GM21423 (cell line): ENCODE results near the gene ILK.

Experiments used
- ATAC-seq: cut with Tn5 transposase; IDR thresholded peaks from one replicate; pipeline ENCODE4 v1.9.1; 2021; ENCODE audit warnings: mild to moderate bottlenecking, moderate library complexity; ENCODE audit not compliant: unreplicated experiment

Gene ILK

DNA sequence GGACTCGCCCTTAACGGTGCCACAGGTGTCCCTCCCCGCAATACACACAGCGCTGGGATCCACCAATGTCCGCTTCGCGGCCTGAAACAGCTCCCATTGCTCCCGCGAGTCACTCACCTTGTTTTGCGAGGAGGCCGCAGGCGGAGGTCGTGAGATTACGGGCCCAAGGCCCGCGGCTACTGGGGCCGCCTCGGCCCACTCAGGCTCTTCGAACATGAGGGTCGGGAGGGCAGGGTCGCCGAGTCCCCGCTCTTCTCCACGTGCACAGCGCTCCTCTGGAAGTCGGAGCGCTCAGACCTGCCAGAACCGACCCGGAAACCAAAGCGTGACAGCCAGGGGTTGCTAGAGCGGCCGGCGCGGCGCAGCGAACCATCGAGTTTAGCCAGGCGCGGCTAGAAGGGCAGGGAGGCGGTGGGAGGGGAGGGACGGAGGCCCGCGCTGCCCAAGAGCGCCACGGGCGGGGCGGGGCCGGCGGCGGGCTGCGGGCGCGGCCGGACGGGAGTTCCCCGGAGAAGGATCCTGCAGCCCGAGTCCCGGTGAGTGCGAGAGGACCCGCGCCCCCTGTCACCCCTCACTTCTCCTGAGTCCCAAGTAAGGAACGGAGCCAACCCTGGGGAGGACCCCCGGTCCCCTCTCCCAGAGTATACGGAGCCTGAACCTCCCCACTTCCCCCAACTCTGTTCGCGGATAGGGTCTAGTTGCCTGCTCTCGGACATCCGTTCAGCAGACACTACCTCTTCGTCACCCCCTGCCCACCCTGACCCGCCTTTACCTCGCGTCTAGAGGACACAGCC is at the start of gene ILK, which contains the start of gene RRP8:
TSS of gene ILK (plus strand) at position 488 of the 794 bp plus-strand sequence. CDS start 498 bp downstream, outside the sequence.
TSS of gene RRP8 (minus strand) at position 330 of the 794 bp plus-strand sequence. CDS start at position 216, 114 bp downstream.
- ATAC-seq: peak; percentile 67

DNA sequence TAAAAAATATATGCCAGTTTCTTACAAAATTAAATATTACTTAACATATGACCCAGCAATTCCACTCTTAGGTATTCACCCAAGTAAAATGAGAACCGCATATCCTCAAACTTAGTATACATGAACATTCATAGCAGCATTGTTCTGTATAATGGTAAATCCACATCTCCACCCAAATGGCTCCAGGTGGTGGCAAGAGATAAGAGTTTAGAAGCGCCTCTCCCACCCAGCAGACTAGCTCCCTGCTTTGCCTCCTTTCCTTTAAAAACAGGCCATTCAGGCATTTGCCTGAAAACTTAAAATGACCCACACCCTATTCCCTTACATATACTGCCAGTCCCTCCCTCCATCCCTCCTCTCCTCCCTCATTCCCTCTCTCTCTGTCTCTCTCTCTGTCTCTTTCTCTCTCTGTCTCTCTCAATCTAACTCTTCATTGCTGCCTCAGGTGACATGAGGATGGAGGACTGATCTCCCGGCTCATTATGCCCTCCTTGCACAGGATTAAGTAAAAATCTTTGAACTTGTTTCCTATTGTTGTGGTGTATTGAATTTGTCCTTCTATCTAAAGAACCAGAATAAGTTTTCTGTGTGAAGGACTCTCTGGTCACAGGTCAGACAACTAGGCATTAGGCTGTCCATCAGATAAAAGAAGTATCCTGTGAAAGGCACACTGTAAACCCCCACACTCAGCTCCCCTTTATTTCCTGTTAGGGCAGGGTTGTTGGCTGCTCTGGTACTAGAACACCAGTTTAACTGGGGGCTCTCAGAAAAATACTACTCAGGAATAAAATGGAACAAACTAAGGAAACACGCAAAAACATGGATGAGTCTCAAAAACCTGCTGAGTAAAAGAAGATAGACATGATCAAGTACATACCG is 48.5 kb upstream of the ILK start:
- ATAC-seq: no peak

DNA sequence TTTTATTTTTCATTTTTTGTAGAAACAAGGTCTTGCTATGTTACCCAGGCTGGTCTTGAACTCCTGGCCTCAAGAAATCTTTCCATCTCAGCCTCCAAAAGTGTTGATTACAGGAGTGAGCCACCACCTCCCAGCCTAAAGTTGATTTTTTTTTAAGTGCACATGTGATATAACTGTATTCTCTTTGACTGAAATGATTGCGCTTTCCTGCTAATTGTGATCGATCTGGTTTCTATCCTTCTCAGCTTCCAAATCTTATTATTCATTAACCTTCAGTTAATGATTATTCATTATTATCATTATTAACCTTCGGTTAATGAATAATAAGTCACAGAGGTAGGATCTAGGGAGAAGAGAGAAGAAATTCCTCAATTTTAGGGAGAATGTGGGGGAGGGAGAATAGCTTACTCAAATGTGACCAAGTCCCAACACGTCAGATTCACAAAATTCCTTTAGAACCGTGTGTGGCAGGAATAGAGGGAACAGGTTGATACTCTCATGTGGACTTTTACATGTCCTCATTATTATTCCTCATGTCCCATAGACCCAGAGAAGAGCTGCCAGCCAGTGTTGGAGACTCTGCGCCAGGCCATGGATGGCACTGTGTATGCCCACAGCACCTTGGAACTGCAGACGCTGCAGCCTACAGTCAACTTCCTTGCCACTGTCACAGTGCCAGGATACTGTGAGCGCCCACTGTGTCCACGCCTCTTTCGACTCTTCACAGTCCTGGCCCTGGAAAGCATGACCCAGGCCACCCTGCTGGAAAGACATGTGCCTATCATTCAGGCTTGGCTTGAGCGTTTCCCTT is 47.2 kb upstream of the ILK start:
- no peak for ATAC-seq

DNA sequence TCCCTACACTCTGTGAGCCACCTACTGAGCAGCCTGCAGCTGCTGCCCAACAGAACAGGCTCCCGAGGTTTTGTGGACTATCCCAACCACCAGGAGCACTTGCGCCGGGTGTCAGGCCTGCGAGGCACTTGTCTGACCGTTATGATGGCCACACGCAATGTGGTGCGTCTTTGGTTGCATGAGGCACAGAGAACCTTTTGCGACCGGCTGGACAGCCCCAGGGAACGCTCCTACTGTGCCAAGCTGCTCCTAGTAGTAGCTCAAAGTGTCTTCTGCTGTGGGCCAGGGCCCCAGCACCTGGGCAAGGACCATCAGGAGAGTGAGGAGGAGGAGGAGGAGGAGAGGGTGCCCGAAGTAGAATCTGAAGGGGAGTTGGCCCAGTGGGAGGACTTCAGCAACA is 46.5 kb upstream of the ILK start:
- ATAC-seq: no peak

DNA sequence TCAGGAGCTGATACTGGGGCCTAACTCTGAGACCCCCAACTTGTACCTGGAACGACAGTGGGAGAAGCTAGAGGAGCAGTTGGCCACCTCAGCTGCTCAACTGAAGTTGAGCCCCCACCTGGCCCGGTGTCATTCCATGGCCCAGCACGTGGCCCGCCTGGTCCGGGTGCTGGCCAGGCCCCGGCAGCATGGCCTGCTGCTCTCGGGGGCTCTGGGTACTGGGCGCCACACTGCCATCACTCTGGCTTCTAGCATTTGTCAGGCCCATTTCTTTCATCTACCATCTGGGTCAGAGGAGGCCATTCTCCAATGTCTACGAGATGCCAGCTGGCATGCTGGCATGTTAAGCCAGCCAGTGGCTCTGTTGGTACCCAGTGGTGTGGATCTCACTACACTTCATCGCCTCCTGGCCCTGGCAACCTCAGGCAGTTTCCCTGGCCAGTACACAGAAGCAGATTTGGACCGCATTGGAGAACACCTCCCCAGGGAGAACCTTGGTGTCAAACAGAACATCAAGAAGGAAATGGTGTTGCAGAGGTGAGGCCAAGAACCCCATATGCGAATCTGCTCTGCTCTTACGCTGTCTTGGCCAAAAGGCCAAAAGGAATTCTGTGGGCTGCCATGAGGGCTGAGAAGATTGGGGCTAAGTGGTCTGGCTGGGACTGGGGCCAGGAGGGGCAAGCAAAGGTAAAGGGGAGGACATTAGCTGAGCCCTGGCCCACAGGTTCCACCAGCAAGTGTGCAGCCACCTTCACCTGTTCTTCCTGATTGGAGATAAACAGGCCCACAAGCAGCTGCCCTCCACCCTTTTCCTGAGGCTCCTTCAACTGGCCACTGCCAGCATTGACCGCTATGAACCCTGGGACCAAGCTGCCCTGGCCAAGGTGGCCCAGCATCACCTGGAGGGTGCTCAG is 45.6 kb upstream of the ILK start:
- ATAC-seq: no peak

DNA sequence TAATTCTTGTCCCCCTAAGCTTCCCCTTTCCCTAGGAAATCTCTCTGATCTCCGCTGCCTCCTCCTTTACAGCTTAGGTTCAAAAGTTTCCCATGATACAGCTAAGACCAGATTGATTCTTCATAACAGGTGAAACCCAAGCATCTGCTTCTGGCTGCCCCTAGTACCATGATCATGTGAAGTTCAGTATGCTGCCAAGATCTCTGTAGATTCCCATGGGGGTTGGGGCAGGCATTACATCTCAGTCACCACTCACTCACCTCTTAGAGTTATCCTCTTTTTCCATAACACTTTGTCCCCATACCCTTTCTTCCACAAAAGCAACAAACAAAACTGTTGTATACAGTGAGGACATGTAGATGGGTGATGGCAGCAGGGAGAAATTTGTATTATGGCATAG is 44.2 kb upstream of the ILK start:
- ATAC-seq: no peak

DNA sequence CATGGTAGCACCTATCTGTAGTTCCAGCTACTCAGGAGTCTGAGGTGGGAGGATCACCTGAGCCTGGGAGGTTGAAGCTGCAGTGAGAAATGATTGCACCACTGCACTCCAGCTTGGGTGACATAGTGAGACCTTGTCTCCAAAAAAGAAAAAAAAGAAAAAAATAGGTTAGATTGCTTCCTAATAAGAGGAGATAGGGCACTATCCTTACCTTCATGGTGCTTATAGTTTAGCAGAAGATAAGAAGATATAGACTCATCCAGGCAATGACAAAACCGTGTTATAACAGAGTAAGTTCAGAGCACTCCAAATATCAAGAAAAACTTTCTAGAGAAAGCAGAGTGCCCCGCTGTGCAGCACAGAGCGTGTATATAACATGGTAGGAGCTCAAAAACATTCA is 42.3 kb upstream of the ILK start:
- no peak for ATAC-seq

DNA sequence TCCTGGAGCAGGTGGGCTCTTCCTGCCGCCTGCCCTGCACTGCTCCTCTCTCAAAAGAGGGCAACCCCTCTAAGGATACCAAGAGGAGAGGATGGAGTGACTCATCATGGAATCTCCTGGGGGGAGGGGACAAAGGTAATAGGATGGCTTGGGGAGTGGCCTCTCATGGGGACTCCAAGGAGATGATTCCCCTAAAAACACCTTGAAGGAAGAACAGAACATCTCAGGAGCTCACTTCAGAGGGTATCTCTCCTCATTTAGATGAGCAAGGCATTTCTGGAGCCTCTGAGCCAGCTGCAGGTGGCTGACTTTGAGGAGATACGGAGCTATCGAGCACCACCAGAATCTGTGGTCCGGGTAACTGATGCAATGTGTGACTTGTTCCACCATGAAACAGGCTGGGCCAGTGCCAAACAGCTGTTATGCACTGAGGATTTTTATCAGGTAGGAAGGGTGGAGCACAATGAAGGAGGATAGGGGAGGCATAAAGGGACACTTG is 40.4 kb upstream of the ILK start:
- no peak for ATAC-seq

DNA sequence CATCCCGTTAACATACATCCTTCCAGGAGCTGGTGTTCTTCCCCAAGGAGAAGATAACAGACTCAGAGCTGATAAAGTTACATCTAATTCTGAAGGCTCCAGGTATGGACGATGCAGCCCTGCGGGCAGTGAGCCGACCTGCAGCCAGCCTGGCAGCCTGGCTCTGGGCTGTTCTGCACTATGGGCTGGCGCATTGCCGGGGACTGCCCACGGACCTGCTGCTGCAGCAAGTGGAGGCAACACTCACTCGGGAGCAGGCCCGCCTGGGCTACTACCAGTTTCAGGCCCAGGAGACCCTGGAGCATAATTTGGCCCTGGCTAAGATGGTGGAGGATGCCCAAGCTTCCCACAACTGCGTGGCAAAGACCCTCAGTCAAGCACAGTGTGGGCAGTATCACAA is 39.9 kb upstream of the ILK start:
- ATAC-seq: no peak

DNA sequence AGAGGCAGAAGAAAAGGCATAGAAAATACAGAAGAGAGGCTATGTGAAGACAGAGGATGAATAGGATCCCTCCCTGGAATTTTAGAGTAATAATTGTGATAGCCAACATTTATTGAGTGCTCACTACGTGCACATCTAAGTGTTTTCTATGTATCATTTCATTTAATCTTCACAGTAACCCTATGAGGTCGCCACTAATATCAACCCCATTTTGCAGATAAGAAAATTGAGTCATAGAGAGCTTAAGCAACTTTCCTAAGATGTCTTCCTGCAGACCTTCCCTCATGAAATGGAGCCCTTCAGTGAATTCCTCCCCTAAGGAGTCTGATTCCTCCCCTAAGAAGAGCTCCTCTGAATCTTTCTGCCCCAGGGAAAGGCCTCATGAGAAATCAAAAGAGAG is 38.2 kb upstream of the ILK start:
- ATAC-seq: no peak

DNA sequence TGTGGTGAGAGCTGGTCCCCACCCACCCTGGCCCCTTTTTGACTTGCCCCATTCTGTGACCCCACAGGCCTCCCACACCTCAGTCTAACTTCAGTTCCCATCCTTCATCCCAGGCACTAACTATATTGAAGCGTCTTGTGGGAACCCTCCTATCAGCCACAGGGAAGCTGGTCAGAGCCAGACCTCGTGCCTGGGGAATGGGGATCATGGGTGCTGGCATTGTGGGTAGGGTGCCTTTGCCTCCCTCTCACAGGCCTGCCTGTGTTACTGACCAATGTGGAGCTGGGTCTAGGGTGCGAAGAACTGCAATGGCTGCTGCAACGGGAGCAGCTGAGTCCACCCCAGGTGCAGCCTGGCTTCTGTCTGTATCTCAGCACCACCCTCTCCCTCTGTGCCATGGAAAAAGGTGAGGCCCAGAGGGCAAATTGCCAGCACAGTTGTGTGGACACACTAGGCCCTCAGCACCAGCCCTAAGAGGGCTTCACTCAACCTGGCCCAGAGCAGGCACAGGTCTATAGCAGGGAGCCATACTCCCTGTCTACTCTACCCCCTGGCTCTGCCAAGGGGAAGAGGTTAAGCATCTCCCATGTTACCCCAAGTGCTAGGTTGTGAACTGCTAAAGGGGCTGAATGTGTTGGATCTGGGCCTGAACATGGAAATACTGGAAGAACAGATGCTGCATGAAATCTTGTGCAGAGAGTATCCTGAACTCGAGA is 37.4 kb upstream of the ILK start:
- ATAC-seq: no peak

DNA sequence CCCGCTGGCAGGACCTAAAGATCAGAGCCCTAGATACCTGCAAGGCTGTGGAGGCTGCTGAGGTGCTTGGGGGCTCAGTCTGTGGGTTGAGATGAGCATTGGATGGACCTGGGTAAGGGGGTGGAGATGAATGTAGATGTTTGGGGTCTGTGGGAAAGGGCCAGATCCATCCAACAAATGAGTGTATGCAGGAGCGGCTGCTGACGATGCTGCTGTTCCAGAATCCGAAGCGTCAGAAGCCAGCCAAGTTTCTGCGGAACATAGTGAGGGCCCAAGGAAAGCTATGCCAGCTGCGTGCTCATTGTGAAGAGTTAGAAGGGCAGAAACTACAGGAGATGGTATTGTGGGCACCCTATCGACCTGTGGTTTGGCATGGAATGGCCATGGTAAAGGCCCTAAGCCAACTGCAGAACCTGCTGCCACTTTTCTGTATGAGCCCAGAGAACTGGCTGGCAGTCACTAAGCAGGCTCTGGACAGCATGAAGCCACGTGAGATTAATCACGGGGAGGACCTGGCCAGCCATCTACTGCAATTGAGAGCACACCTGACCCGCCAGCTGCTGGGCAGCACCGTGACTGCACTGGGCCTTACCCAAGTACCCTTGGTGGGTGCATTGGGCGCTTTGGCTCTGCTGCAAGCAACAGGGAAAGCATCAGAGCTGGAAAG is 36.7 kb upstream of the ILK start:
- ATAC-seq: no peak

DNA sequence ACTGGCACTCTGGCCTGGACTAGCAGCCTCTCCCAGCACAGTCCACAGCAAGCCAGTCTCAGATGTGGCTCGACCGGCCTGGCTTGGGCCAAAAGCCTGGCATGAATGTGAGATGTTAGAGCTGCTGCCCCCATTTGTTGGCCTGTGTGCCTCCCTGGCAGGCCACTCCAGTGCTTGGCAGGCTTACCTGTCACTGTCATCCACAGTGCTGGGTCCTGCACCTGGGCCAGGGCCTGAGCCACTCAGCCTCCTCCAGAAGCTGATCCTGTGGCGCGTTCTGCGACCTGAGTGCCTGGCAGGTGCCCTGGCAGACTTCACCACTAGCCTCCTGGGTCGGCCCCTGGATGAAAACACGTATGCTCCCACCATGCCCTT is 36.2 kb upstream of the ILK start:
- no peak for ATAC-seq

DNA sequence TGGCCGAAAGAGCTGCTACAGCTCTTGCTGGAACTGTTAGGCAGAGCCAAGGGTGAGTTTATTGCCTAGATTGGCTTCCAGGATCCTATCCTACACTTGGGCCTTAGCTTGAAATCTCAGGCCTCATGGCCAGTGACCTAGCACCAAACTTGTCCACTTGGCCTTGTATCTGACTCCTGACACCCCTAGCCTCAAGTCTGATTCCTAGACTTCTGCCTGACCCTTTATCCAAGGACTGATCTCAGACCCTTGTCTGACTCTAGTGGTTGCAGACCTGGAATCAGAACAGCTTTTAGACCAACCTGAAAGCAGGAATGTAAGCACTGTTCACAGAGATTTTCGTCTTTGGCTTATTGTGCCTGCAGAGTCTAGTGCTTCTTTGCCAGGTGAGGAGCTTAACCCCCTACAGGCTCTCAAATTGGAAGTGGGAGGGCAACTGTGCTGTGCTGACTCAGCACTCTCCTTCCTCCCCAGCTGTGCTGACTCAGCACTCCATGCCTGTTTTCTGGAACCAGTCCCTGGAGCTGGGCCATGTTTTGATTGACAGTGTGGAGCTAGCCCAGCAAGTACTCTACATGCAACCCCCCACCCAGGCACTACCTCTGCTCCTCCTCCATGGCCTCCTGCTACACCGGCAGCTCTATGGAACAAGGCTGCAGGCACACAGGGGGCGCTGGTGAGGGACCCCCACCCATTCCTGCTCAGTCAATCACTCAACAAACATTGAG is 35.2 kb upstream of the ILK start:
- no peak for ATAC-seq

DNA sequence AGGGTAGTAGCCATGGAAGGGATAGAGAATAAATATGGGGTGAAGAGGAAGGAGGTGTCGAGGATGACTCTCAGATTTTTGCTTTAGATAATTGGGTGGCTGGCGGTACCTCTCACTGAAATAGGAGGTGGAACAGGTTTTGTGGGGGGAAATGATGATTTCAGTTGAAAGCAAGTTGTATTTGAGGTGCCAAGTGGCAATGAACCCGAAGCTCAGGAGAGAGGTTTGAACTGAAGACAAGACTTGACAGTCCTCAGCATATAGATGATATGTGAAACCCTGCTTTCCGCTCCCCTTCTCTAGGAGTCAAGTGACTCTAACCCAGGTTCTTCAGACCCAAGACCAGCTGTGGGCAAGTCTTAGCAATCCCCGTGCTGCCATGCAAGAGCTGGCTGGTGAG is 33.9 kb upstream of the ILK start:
- ATAC-seq: no peak

DNA sequence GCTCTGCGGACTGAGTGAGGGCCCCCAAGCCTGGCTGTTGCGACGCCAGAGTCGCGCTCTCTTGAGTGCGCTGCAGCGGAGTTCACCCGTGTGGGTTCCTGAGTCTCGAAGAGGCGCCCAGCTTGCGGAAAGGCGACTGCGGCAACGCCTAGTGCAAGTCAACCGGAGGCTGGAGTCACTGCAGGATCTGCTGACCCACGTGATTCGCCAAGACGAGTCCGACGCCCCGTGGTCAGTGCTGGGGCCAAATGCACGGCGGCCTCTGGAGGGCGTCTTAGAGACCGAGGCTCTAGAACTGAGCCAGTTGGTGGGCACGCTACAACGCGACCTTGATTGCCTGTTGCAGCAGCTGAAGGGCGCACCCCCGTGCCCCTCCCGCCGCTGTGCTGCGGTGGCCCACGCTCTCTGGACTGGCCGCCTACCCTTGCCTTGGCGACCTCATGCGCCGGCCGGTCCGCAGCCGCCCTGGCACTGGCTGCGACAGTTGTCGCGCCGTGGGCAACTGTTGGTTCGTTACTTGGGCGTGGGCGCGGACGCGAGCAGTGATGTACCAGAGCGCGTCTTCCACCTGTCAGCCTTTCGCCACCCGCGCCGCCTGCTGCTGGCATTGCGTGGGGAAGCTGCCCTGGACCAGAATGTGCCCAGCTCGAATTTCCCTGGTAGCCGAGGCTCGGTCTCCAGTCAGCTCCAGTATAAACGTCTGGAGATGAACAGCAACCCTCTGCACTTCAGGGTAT is 32.7 kb upstream of the ILK start:
- no peak for ATAC-seq

DNA sequence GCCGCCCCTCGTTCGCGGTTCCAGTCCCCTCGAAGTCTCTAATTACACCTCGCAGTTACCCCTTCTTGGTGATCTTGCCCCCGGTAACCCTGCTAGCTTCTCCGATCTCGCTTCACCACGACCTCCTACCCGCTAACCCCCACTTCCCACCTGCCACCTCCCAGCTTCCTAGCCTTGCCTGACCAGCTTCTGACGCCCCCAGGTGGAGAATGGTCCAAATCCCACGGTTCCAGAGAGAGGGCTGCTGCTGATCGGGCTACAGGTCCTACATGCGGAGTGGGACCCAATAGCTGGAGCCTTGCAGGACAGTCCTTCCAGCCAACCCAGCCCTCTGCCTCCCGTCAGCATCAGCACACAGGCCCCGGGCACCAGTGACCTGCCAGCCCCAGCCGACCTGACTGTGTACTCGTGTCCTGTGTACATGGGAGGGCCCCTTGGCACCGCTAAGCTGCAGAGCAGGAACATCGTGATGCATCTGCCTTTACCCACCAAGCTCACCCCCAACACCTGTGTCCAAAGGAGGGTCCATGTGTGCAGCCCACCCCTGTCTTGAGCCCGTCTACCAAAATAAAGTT is 32.1 kb upstream of the ILK start:
- no peak for ATAC-seq
